ENCODE measurements around the gene BARX1. TPM values are rescaled to one million over a fixed set of nuclear protein-coding genes. Genes with fewer than 3 reads are reported as not detected.

BARX1 gene
- total and polyA plus RNA-seq, 7 donors = 0.23 TPM; not detected in 6

GRCh38 chr9:93929231-93929630, 25.9 kb downstream of the BARX1 start:
- no peaks in the 10 kb centered on the region for H3K9me3 ChIP-seq
- no peak for DNase-seq
- H3K4me3 ChIP-seq = no peak overlapping the region
- intact Hi-C loops (cut with DNase I) = no loop called here
- TF ChIP-seq CTCF (IDR thresholded peaks at IDR 0.05) (no peak), EP300 (IDR thresholded peaks at IDR 0.05) (no peak), POLR2A (IDR thresholded peaks at IDR 0.05) (no peak)
- H3K4me1 ChIP-seq = no peaks in the 10 kb centered on the region
- 60 to 65% methylated on average over 1 of the region's 1 CpG for WGBS, 2 donors
- peaks cover 0 to 36% (median 8%) of the 10 kb centered on the region in 3 donors for H3K27me3 ChIP-seq
- H3K27ac ChIP-seq = no peak overlapping the region
- no peaks in the 10 kb centered on the region for H3K36me3 ChIP-seq

GRCh38 chr9:93922535-93922934, 32.6 kb downstream of the BARX1 start:
- TF ChIP-seq CTCF (IDR thresholded peaks at IDR 0.05) (no peak), POLR2A (IDR thresholded peaks at IDR 0.05) (no peak), EP300 (IDR thresholded peaks at IDR 0.05) (no peak), POLR2AphosphoS5 (IDR thresholded peaks at IDR 0.05) (no peak)
- Histone ChIP-seq H3K27ac (no peak overlapping the region), H3K4me1 (no peaks in the 10 kb centered on the region), H3K27me3 (peaks cover 0 to 8% (median 0%) of the 10 kb centered on the region in 3 donors), H3K36me3 (no peaks in the 10 kb centered on the region), H3K9me3 (no peaks in the 10 kb centered on the region), H3K4me3 (no peak overlapping the region)
- DNase-seq = no peak
- 68 to 76% methylated on average over 4 of the region's 4 CpGs for WGBS, 2 donors
- intact Hi-C loops (cut with DNase I) = no loop called here

GRCh38 chr9:93920131-93920800, 34.9 kb downstream of the BARX1 start:
- Histone ChIP-seq H3K27ac (no peak overlapping the region), H3K27me3 (peaks cover 0 to 6% (median 0%) of the 10 kb centered on the region in 3 donors), H3K4me3 (no peak overlapping the region), H3K36me3 (no peaks in the 10 kb centered on the region), H3K4me1 (no peaks in the 10 kb centered on the region), H3K9me3 (no peaks in the 10 kb centered on the region)
- TF ChIP-seq POLR2A (IDR thresholded peaks at IDR 0.05) (no peak), POLR2AphosphoS5 (IDR thresholded peaks at IDR 0.05) (no peak), EP300 (IDR thresholded peaks at IDR 0.05) (no peak), CTCF (IDR thresholded peaks at IDR 0.05) (no peak)
- no peak for DNase-seq
- 74 to 79% methylated on average over 21 of the region's 21 CpGs for WGBS, 2 donors
- intact Hi-C loops (cut with DNase I) = no loop called here

- TF ChIP-seq POLR2AphosphoS5 (IDR thresholded peaks at IDR 0.05) (no peak), CTCF (IDR thresholded peaks at IDR 0.05) (no peak), EP300 (IDR thresholded peaks at IDR 0.05) (no peak), POLR2A (IDR thresholded peaks at IDR 0.05) (no peak)
- Histone ChIP-seq H3K36me3 (no peaks in the 10 kb centered on the region), H3K27me3 (peaks cover 0 to 6% (median 0%) of the 10 kb centered on the region in 3 donors), H3K4me3 (no peak overlapping the region), H3K4me1 (no peaks in the 10 kb centered on the region), H3K27ac (no peak overlapping the region), H3K9me3 (no peaks in the 10 kb centered on the region)
- 71 to 74% methylated on average over 8 of the region's 8 CpGs for WGBS, 2 donors
- intact Hi-C loops (cut with DNase I) = no loop called here
- DNase-seq = no peak
These were observed 37.1 kb downstream of the BARX1 start for GRCh38 chr9:93918061-93918460.
